Memory B cell (primary cell): ENCODE data around the gene HTR2C.
"Not testable (repeated sequence)": the region's sequence is repeated elsewhere in the genome, so short reads cannot be mapped to it uniquely, and the experiment has no call there.

ENCODE experiments used
- ATAC-seq: fragments of 150-1000 bp; cut with Tn5 transposase; 2 replicates; pipeline ENCODE4 v1.10.0; 2021; ENCODE audit warnings: low read depth, mild to moderate bottlenecking, moderate library complexity
- DNase-seq, 2 donors: peaks; one replicate each; pipeline ENCODE4 v3.0.0; 2022; ENCODE audit warnings: low spot score in 2 of 2
- H3K27ac Mint-ChIP-seq: one replicate; pipeline ENCODE4 v1.8.0; 2022; ENCODE audit warnings: mild to moderate bottlenecking, moderate library complexity, mixed read lengths
- H3K27me3 Mint-ChIP-seq: one replicate; pipeline ENCODE4 v1.8.0; 2022; ENCODE audit warnings: mixed read lengths
- H3K36me3 Mint-ChIP-seq: one replicate; pipeline ENCODE4 v1.8.0; 2022; ENCODE audit warnings: mild to moderate bottlenecking, mixed read lengths
- H3K4me1 Mint-ChIP-seq: one replicate; pipeline ENCODE4 v1.8.0; 2022; ENCODE audit warnings: mixed read lengths
- H3K4me3 Mint-ChIP-seq: one replicate; pipeline ENCODE4 v1.8.0; 2022; ENCODE audit warnings: mild to moderate bottlenecking, moderate library complexity, mixed read lengths
- H3K9me3 Mint-ChIP-seq: one replicate; pipeline ENCODE4 v1.8.0; 2022; ENCODE audit warnings: mixed read lengths

HTR2C gene

GRCh38 chrX:114937090-114937489 is 353.2 kb downstream of the HTR2C start:
- H3K36me3 Mint-ChIP-seq, H3K27ac Mint-ChIP-seq, DNase-seq, H3K9me3 Mint-ChIP-seq, H3K27me3 Mint-ChIP-seq, H3K4me1 Mint-ChIP-seq, ATAC-seq, H3K4me3 Mint-ChIP-seq: not testable (repeated sequence)

GRCh38 chrX:114952696-114953095 is 368.8 kb downstream of the HTR2C start:
- ATAC-seq (no peak), DNase-seq (no peak)
- no peaks in the 10 kb centered on the region for H3K36me3 Mint-ChIP-seq
- no peak overlapping the region for H3K27ac Mint-ChIP-seq
- H3K4me1 Mint-ChIP-seq = no peaks in the 10 kb centered on the region
- H3K4me3 Mint-ChIP-seq = no peak overlapping the region
- H3K9me3 Mint-ChIP-seq = no peaks in the 10 kb centered on the region
- H3K27me3 Mint-ChIP-seq = no peaks in the 10 kb centered on the region
